Activated naive CD8-positive, alpha-beta T cell treated with anti-CD3 and anti-CD28 coated beads, Interleukin-2, amount 10 ng/mL, durations not matched to agents 7 days and 5 days (primary cell): Measurements from ENCODE around the gene RAB44. TPM values are rescaled to one million over a fixed set of nuclear protein-coding genes. Genes with fewer than 3 reads are reported as not detected.
"Not testable (repeated sequence)": the region's sequence is repeated elsewhere in the genome, so short reads cannot be mapped to it uniquely, and the experiment has no call there.

Experiments used
- ATAC-seq: fragments of 150-1000 bp; cut with Tn5 transposase; one replicate; pipeline ENCODE4 v1.10.0; 2021; ENCODE audit warnings: low read depth, moderate library complexity
- POLR2A ChIA-PET: fragments of 350-600 bp; sonication (Branson Sonifier 250); formaldehyde crosslinking; loops from one replicate; lab custom pipeline; 2021; ENCODE audit warnings: antibody characterized with exemption; lab: Charles Lee
- DNase-seq: peaks from one replicate; pipeline ENCODE4 v3.0.0; 2021
- H3K27ac Mint-ChIP-seq: one replicate; pipeline ENCODE4 v1.8.0; 2022; ENCODE audit warnings: mild to moderate bottlenecking, mixed read lengths
- H3K27me3 Mint-ChIP-seq: one replicate; pipeline ENCODE4 v1.8.0; 2022; ENCODE audit warnings: mild to moderate bottlenecking, moderate library complexity, mixed read lengths
- H3K36me3 Mint-ChIP-seq: one replicate; pipeline ENCODE4 v1.8.0; 2021; ENCODE audit warnings: mild to moderate bottlenecking, mixed read lengths
- H3K4me1 Mint-ChIP-seq: one replicate; pipeline ENCODE4 v1.8.0; 2021; ENCODE audit warnings: mixed read lengths
- H3K4me3 Mint-ChIP-seq: one replicate; pipeline ENCODE4 v1.8.0; 2022; ENCODE audit warnings: mild to moderate bottlenecking, moderate library complexity, mixed read lengths
- H3K9me3 Mint-ChIP-seq: one replicate; pipeline ENCODE4 v1.8.0; 2021; ENCODE audit warnings: mixed read lengths
- total RNA-seq, 2 experiments: library from RNA; stranded (reverse); gene quantifications; one replicate each; pipeline ENCODE4 v1.2.3, GENCODE V29; 2021

Gene RAB44
- total RNA-seq, 2 experiments from 2014 or later, result not detected

DNA sequence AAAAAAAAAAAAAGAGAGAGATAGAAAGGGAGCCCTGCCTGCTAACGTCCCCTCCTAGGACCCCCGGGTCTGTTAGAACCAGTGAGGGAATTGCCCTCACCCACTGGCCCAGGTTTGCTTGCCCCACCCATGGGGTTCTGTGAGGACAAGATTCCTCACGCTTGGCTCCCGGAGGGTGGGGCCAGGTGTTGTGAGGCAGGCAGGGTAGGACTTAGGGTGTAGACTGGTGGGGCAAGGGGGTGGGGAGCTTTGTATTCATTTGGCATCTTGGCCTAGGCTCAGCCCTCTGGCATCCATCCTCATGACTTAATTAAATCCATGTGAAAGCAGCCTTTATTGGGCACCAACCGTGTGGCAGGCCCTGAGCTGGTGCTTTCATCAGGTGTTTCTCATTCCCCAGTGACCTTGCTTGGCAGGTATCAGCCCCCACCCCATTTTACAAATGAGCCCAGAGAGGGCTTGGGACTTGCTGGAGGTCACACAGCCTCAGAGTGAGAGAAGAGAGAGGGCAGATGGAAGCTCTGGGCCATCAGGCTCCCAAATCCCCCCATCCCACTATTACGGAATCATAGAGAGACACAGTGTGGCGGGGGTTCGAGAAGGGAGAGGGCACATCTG lies 19.0 kb downstream of the RAB44 start:
- Mint-ChIP-seq H3K4me1 (no peaks in the 10 kb centered on the region), H3K4me3 (no peak overlapping the region), H3K9me3 (no peaks in the 10 kb centered on the region), H3K27ac (no peak overlapping the region), H3K36me3 (no peaks in the 10 kb centered on the region), H3K27me3 (peaks cover 5% of the 10 kb centered on the region)
- DNase-seq, result peak; percentile 6
- POLR2A ChIA-PET, result interaction anchor here (0.7 to 1.3 kb wide), 2 partner anchors 38 to 50 kb away, joined by 3 to 4 read pairs; partner anchors contain the start of gene CDKN1A
- ATAC-seq, result no peak

DNA sequence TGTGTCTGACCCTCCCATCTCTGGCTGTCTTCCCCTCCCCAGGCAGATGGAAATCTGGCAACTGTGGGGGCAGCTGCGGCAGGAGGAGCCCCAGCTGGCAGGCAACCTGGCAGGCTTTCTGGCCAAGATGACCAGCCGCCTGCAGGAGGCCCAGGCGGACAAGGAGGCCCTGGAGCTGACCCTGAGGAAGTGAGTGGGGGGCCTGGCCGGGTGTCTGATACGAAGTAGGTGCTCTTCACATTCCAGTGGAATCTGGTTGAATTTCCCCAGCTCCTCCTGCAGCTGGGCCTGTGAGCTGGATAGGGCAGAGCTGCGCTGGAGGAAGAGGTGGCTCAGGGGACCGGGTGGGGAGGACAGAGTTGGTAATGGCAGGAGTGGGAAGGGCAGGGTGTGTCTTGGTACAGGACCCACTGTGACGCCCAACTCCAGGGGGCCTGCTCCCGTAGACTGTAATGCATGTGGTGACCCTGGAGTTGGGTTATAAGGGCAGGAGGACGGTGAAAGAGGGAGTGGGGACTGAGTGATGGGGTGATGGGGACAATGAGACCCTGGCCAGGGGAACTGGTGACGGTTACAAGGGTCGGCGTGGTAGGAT lies 19.7 kb downstream of the RAB44 start:
- Mint-ChIP-seq H3K36me3 (no peaks in the 10 kb centered on the region), H3K4me1 (no peaks in the 10 kb centered on the region), H3K4me3 (no peak overlapping the region), H3K27me3 (peaks cover 3% of the 10 kb centered on the region), H3K27ac (no peak overlapping the region), H3K9me3 (no peaks in the 10 kb centered on the region)
- POLR2A ChIA-PET, result no interaction called here
- ATAC-seq, result no peak
- DNase-seq, result peak; percentile 19

- H3K27me3 Mint-ChIP-seq, result peaks cover 3% of the 10 kb centered on the region
- DNase-seq (peak; percentile 21), ATAC-seq (no peak)
- no peak overlapping the region for H3K27ac Mint-ChIP-seq
- H3K9me3 Mint-ChIP-seq, result no peaks in the 10 kb centered on the region
- no peaks in the 10 kb centered on the region for H3K4me1 Mint-ChIP-seq
- H3K4me3 Mint-ChIP-seq, result no peak overlapping the region
- no peaks in the 10 kb centered on the region for H3K36me3 Mint-ChIP-seq
- POLR2A ChIA-PET, result interaction anchor here (0.6 kb wide), 1 partner anchor 381 kb away, joined by 5 read pairs; no protein-coding TSS in a partner anchor
Measured at GRCh38 chr6:36717871-36718540, 20.4 kb downstream of the RAB44 start.

DNA sequence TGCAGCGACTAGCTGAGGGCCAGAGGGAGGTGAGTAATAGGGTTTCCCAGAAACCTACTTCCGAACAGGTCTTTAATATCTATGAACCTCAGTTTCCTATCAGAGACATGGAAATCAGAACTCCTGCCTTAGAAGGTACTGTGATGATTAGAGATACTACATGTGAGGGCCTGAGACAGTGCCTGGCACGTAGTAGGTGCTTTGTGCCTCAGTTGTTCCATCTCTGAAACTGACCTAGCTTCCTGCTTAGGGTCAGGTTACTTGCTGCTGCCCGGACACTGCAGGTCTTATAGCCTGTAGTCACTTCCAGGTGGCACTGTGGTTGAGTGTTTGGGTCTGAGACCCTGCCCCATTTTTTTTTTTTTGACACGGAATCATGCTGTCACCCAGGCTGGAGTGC lies 20.9 kb downstream of the RAB44 start:
- Mint-ChIP-seq H3K36me3 (no peaks in the 10 kb centered on the region), H3K9me3 (no peaks in the 10 kb centered on the region), H3K27ac (no peak overlapping the region), H3K4me1 (no peaks in the 10 kb centered on the region), H3K4me3 (no peak overlapping the region), H3K27me3 (peaks cover 3% of the 10 kb centered on the region)
- DNase-seq (no peak), ATAC-seq (no peak)
- POLR2A ChIA-PET, result interaction anchor here (0.6 kb wide), 3 partner anchors 12 to 381 kb away, joined by 3 to 5 read pairs (median 3); no protein-coding TSS in a partner anchor

- H3K9me3 Mint-ChIP-seq, result no peaks in the 10 kb centered on the region
- POLR2A ChIA-PET, result interaction anchor here (0.6 kb wide), 2 partner anchors 11 to 58 kb away, joined by 3 read pairs; no protein-coding TSS in a partner anchor
Measured at GRCh38 chr6:36719126-36719525, 21.5 kb downstream of the RAB44 start.

GRCh38 chr6:36720251-36721141 lies 22.9 kb downstream of the RAB44 start:
- ATAC-seq (no peak), DNase-seq (peak; percentile 17)
- POLR2A ChIA-PET, result interaction anchor here (0.6 to 0.9 kb wide), 2 partner anchors 112 to 1214 kb away, joined by 3 to 4 read pairs; no protein-coding TSS in a partner anchor
- Mint-ChIP-seq H3K4me1 (peaks cover 5% of the 10 kb centered on the region), H3K36me3 (no peaks in the 10 kb centered on the region), H3K4me3 (no peak overlapping the region), H3K27me3 (peaks cover 1% of the 10 kb centered on the region), H3K27ac (peak overlapping the region; percentile 11), H3K9me3 (no peaks in the 10 kb centered on the region)

More at GRCh38 chr6:36719126-36719525, 21.5 kb downstream of the RAB44 start:
- no peak for ATAC-seq
- Mint-ChIP-seq H3K27ac (no peak overlapping the region), H3K4me3 (no peak overlapping the region), H3K27me3 (peaks cover 1% of the 10 kb centered on the region), H3K4me1 (no peaks in the 10 kb centered on the region), H3K36me3 (no peaks in the 10 kb centered on the region)
- peak; percentile 8 for DNase-seq

GRCh38 chr6:36721369-36722140 lies 23.9 kb downstream of the RAB44 start:
- no peak for ATAC-seq

GRCh38 chr6:36722365-36722764 lies 24.7 kb downstream of the RAB44 start:
- H3K9me3 Mint-ChIP-seq, result no peaks in the 10 kb centered on the region
- no peaks in the 10 kb centered on the region for H3K36me3 Mint-ChIP-seq
- H3K27ac Mint-ChIP-seq, result no peak overlapping the region
- H3K4me3 Mint-ChIP-seq, result no peak overlapping the region
- H3K4me1 Mint-ChIP-seq, result peaks cover 10% of the 10 kb centered on the region
- H3K27me3 Mint-ChIP-seq, result no peaks in the 10 kb centered on the region
- ATAC-seq (no peak), DNase-seq (no peak)
- POLR2A ChIA-PET, result no interaction called here

More at GRCh38 chr6:36721369-36722140, 23.9 kb downstream of the RAB44 start:
- H3K27me3 Mint-ChIP-seq, result no peaks in the 10 kb centered on the region
- no peak for DNase-seq
- H3K27ac Mint-ChIP-seq, result no peak overlapping the region
- POLR2A ChIA-PET, result interaction anchor here (0.6 kb wide), 1 partner anchor 1213 kb away, joined by 4 read pairs; no protein-coding TSS in a partner anchor
- no peaks in the 10 kb centered on the region for H3K9me3 Mint-ChIP-seq
- H3K4me3 Mint-ChIP-seq, result no peak overlapping the region
- no peaks in the 10 kb centered on the region for H3K36me3 Mint-ChIP-seq
- H3K4me1 Mint-ChIP-seq, result peaks cover 5% of the 10 kb centered on the region

- Mint-ChIP-seq H3K9me3 (no peaks in the 10 kb centered on the region), H3K4me1 (peaks cover 15% of the 10 kb centered on the region), H3K36me3 (no peaks in the 10 kb centered on the region), H3K27ac (no peak overlapping the region), H3K27me3 (no peaks in the 10 kb centered on the region), H3K4me3 (no peak overlapping the region)
- POLR2A ChIA-PET, result no interaction called here
- no peak for DNase-seq
- no peak for ATAC-seq
Measured at GRCh38 chr6:36722879-36723278, 25.3 kb downstream of the RAB44 start.

DNA sequence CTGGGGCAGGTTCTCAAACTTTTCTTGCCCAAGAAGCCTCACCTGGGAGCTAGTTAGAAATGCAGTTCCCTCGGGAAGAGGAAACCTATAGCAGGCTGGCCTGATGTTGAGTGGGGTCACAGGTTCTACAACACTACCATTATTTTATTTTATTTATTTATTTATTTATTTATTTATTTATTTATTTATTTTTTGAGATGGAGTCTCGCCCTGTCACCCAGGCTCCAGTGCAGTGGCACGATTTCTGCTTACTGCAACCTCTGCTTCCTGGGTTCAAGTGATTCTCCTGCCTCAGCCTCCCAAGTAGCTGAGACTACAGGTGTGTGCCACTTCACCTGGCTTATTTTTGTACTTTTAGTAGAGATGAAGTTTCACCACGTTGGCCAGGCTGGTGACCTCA lies 26.4 kb downstream of the RAB44 start:
- H3K4me1 Mint-ChIP-seq, result peaks cover 21% of the 10 kb centered on the region
- not testable (repeated sequence) for H3K9me3 Mint-ChIP-seq, H3K27ac Mint-ChIP-seq, H3K27me3 Mint-ChIP-seq, H3K36me3 Mint-ChIP-seq, H3K4me3 Mint-ChIP-seq, DNase-seq, ATAC-seq
- POLR2A ChIA-PET, result interaction anchor here (1.0 kb wide), 1 partner anchor 106 kb away, joined by 3 read pairs; no protein-coding TSS in a partner anchor

DNA sequence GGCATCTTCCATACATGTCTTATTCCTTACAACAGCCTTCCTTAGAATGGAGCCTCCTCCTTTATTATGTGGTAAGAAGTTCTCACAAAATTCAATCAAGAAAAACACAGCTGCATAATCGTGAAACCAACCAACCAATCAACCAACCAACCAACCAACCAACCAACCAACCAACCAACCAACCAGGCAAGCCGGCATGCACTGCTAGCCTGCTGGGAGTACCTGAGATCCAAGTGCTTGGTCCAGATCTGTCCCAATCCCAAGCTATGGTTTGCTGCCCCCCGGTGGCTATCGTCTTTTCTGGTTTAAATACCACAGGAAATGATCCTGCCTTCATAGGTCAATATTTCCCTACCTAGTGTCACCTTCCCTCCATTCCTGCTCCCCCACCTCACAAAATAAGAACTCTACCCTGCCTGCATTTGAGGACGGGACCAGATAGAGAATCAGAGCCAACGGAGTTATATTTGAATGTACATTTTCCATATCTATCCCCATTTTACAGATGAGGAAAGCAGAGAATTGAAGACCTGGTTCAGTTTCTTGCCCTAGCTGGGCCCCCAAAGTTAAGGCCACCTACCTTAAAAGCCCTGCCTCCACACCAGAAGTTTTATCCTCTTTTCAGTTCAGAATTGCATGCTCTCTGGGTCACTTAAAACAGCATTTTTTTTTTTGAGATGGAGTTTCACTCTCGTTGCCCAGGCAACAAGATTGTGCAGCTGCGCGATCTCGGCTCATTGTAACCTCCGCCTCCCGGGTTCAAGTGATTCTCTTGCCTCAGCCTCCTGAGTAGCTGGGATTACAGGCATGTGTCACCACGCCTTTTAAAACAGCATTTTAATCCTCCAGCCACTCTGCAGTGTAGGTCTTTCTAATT lies 27.1 kb downstream of the RAB44 start:
- H3K27ac Mint-ChIP-seq, result no peak overlapping the region

More for the DNA sequence above, 27.1 kb downstream of the RAB44 start:
- Mint-ChIP-seq H3K36me3 (no peaks in the 10 kb centered on the region), H3K4me1 (peaks cover 21% of the 10 kb centered on the region), H3K4me3 (no peak overlapping the region), H3K9me3 (no peaks in the 10 kb centered on the region), H3K27me3 (peaks cover 2% of the 10 kb centered on the region)
- POLR2A ChIA-PET, result interaction anchor here (1.0 kb wide), 1 partner anchor 106 kb away, joined by 3 read pairs; no protein-coding TSS in a partner anchor
- ATAC-seq (peak; percentile 37), DNase-seq (peak; percentile 56)
